Measurements from ENCODE around the gene CCDC47.

Gene CCDC47

GRCh38 chr17:63718988-63719387 lies 54.4 kb downstream of the CCDC47 start:
- DNase-seq: no peak

- DNase-seq: no peak
Measured at GRCh38 chr17:63716426-63716825, 57.0 kb downstream of the CCDC47 start.

- no peak for DNase-seq
Measured at GRCh38 chr17:63714550-63715277, 58.7 kb downstream of the CCDC47 start.

- DNase-seq: no peak
Measured at GRCh38 chr17:63709110-63709509, 64.3 kb downstream of the CCDC47 start.

- DNase-seq: no peak
Measured at GRCh38 chr17:63707151-63707550, 66.2 kb downstream of the CCDC47 start.

GRCh38 chr17:63706336-63707082 lies 66.9 kb downstream of the CCDC47 start:
- no peak for DNase-seq

GRCh38 chr17:63705657-63706056 lies 67.7 kb downstream of the CCDC47 start:
- DNase-seq: no peak

- DNase-seq: no peak
Measured at GRCh38 chr17:63704836-63705235, 68.6 kb downstream of the CCDC47 start.

- no peak for DNase-seq
Measured at GRCh38 chr17:63704259-63704576, 69.2 kb downstream of the CCDC47 start.

- DNase-seq: no peak
Measured at GRCh38 chr17:63703556-63704258, 69.7 kb downstream of the CCDC47 start.

- no peak for DNase-seq
Measured at GRCh38 chr17:63703029-63703428, 70.4 kb downstream of the CCDC47 start.

- no peak for DNase-seq
Measured at GRCh38 chr17:63702721-63703015, 70.7 kb downstream of the CCDC47 start.

- DNase-seq: peak; percentile 68
Measured at GRCh38 chr17:63701868-63702720, 71.3 kb downstream of the CCDC47 start.

GRCh38 chr17:63701456-63701820 lies 72.0 kb downstream of the CCDC47 start:
- peak; percentile 50 for DNase-seq

GRCh38 chr17:63700528-63701455 lies 72.6 kb downstream of the CCDC47 start:
- DNase-seq: peak; percentile 35

GRCh38 chr17:63699638-63700527 lies 73.5 kb downstream of the CCDC47 start, which contains the start of gene LIMD2:
Gene LIMD2 (minus strand): TSS chr17:63700125. CDS start chr17:63699298, 827 bp downstream.
- DNase-seq: peak; percentile 31

- peak; percentile 80 for DNase-seq
Measured at GRCh38 chr17:63698886-63699637, 74.3 kb downstream of the CCDC47 start.

GRCh38 chr17:63698381-63698885 lies 75.0 kb downstream of the CCDC47 start:
- no peak for DNase-seq

GRCh38 chr17:63697341-63698286 lies 75.8 kb downstream of the CCDC47 start:
- peak; percentile 88 for DNase-seq
